CD14-positive monocyte (primary cell): ENCODE results near the gene ADRA2C. TPM values are rescaled to one million over a fixed set of nuclear protein-coding genes. Genes with fewer than 3 reads are reported as not detected.

Experiments
- DNase-seq, 3 donors: peaks; one replicate each; pipeline ENCODE4 v3.0.0-alpha.2; 2011 to 2022
- H2AFZ ChIP-seq: 2 replicates; pipeline ENCODE4 v1.6.0; 2012; ENCODE audit warnings: mild to moderate bottlenecking, low read depth, low read length, inconsistent platforms; ENCODE audit not compliant: insufficient read depth, poor library complexity, severe bottlenecking
- H3K27ac ChIP-seq, 2 donors: 1 replicate in 1 of 2; 2 replicates in 1 of 2; pipeline ENCODE4 v1.5.1; 2012 to 2013; ENCODE audit warnings: low read length in 2 of 2, control low read depth in 1 of 2, inconsistent platforms in 1 of 2, low read depth in 1 of 2, mild to moderate bottlenecking in 1 of 2
- H3K27me3 ChIP-seq, 2 donors: one replicate each; pipeline versions ENCODE4 v1.6.0 to v1.6.1; 2011 to 2013; ENCODE audit warnings: low read length in 2 of 2; ENCODE audit not compliant: control insufficient read depth in 2 of 2, insufficient read depth in 2 of 2
- H3K36me3 ChIP-seq, 2 donors: replicated peaks in 1 of 2; 1 replicate in 1 of 2; 2 replicates in 1 of 2; pipeline versions ENCODE4 v1.5.1 to v1.6.1; 2012 to 2013; ENCODE audit warnings: low read length in 2 of 2, control low read depth in 1 of 2, inconsistent platforms in 1 of 2, mild to moderate bottlenecking in 1 of 2; ENCODE audit not compliant: insufficient read depth in 2 of 2, control insufficient read depth in 1 of 2
- H3K4me1 ChIP-seq, 2 donors: 1 replicate in 1 of 2; 2 replicates in 1 of 2; pipeline versions ENCODE4 v1.5.1 to v1.6.1; 2012 to 2013; ENCODE audit warnings: low read length in 2 of 2, control low read depth in 1 of 2, inconsistent platforms in 1 of 2, mild to moderate bottlenecking in 1 of 2, moderate library complexity in 1 of 2; ENCODE audit not compliant: insufficient read depth in 2 of 2, control insufficient read depth in 1 of 2
- H3K4me2 ChIP-seq: replicated peaks from 2 replicates; pipeline ENCODE3; 2012; ENCODE audit warnings: low read length, moderate library complexity, mild to moderate bottlenecking; ENCODE audit not compliant: poor library complexity, severe bottlenecking; ENCODE audit errors: extremely low read depth
- H3K4me3 ChIP-seq, 3 experiments: fragments of 200-600 bp in 1 of 3; sonication (generic) in 1 of 3; replicated peaks in 1 of 3; 1 replicate in 2 of 3; 2 replicates in 1 of 3; pipeline ENCODE4 v1.5.1; 2011 to 2013; ENCODE audit warnings: low read length in 3 of 3, mild to moderate bottlenecking in 3 of 3, control low read depth in 2 of 3, low read depth in 2 of 3, inconsistent platforms in 1 of 3, moderate library complexity in 1 of 3
- H3K79me2 ChIP-seq: 2 replicates; pipeline ENCODE4 v1.6.0; 2012; ENCODE audit warnings: mild to moderate bottlenecking, control low read depth, inconsistent platforms, low read length, moderate library complexity; ENCODE audit not compliant: insufficient read depth
- H3K9ac ChIP-seq: 2 replicates; pipeline ENCODE4 v1.6.0; 2017; ENCODE audit warnings: low read length, mild to moderate bottlenecking; ENCODE audit not compliant: insufficient read depth, poor library complexity, severe bottlenecking
- H3K9me3 ChIP-seq, 2 donors: replicated peaks in 1 of 2; 1 replicate in 1 of 2; 2 replicates in 1 of 2; pipeline versions ENCODE4 v1.5.1 to v1.6.1; 2012 to 2013; ENCODE audit warnings: low read length in 2 of 2, control low read depth in 1 of 2; ENCODE audit not compliant: control insufficient read depth in 1 of 2, insufficient read depth in 1 of 2
- H4K20me1 ChIP-seq: 2 replicates; pipeline ENCODE4 v1.6.0; 2012; ENCODE audit warnings: mild to moderate bottlenecking, low read length, control low read depth, moderate library complexity; ENCODE audit not compliant: insufficient read depth
- H3K27ac Mint-ChIP-seq, 7 donors: one replicate each; pipeline ENCODE4 v1.8.0; 2020; ENCODE audit warnings: mild to moderate bottlenecking in 7 of 7, mixed read lengths in 7 of 7, moderate library complexity in 6 of 7, inconsistent platforms in 2 of 7
- H3K27me3 Mint-ChIP-seq, 3 donors: one replicate each; pipeline ENCODE4 v1.8.0; 2021 to 2022; ENCODE audit warnings: low read depth in 3 of 3, mild to moderate bottlenecking in 3 of 3, mixed read lengths in 3 of 3, moderate library complexity in 3 of 3, inconsistent platforms in 1 of 3
- H3K36me3 Mint-ChIP-seq, 2 donors: one replicate each; pipeline ENCODE4 v1.8.0; 2020; ENCODE audit warnings: mixed read lengths in 2 of 2, inconsistent platforms in 1 of 2, mild to moderate bottlenecking in 1 of 2
- H3K4me1 Mint-ChIP-seq: one replicate; pipeline ENCODE4 v1.8.0; 2020; ENCODE audit warnings: mild to moderate bottlenecking, mixed read lengths
- H3K4me3 Mint-ChIP-seq, 2 donors: one replicate each; pipeline ENCODE4 v1.8.0; 2020; ENCODE audit warnings: mild to moderate bottlenecking in 2 of 2, mixed read lengths in 2 of 2, moderate library complexity in 1 of 2
- H3K9me3 Mint-ChIP-seq, 7 donors: one replicate each; pipeline ENCODE4 v1.8.0; 2020 to 2022; ENCODE audit warnings: mixed read lengths in 7 of 7, mild to moderate bottlenecking in 6 of 7, moderate library complexity in 6 of 7, inconsistent platforms in 2 of 7
- WGBS: methylation state at CpG from one replicate; pipeline ENCODE4 v1.1.5; 2013; ENCODE audit warnings: missing lambda C conversion rate; ENCODE audit not compliant: insufficient coverage; 5-methylcytosine and 5-hydroxymethylcytosine counted together
- intact Hi-C, 2 donors: fragments of 100-400 bp; cut with micrococcal nuclease; formaldehyde crosslinking; loops; one replicate each; pipeline versions ENCODE4 v1.15.0 to v1.15.1; 2023
- polyA plus RNA-seq, 3 donors: library from polyadenylated mRNA; depleted of rRNA in 1 of 3; unstranded in 2 of 3; stranded (reverse) in 1 of 3; fragments of 300-500 nt in 2 of 3; fragments of >200 nt in 1 of 3; fragmentation: Illumina TruSeq in 2 of 3; gene quantifications; 1 replicate in 2 of 3; 2 replicates in 1 of 3; pipeline ENCODE4 v1.2.3, GENCODE V29; 2012 to 2021
- TF ChIP-seq, protein P1 (sequence below): fragments of 200-600 bp; IDR thresholded peaks from one replicate; pipeline ENCODE4 v1.8.0; 2022; ENCODE audit warnings: antibody characterized with exemption, mild to moderate bottlenecking

ADRA2C gene
- polyA plus RNA-seq, 3 donors: not detected

DNA sequence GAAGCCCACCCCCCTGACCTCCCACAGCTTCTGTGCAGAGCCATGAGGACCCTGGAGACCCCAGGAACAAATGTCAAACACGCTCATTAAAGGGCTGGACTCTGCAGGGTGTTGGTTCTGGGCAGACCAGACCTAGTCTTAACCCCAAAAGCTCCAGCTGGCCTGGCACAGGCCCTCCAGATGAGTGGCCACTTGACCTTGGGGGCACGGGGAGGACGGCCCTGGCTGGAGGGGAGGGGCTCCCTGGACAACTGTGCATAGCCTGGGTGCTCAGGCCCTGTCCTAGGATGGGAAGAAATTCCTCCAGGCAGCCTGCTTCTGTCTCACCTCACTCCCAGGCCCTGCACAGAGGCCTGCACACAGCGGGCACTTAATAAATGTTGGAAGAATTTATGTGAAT lies 9.4 kb downstream of the ADRA2C start:
- intact Hi-C loops: no loop called here
- Mint-ChIP-seq H3K27me3 (peaks cover 2 to 18% (median 13%) of the 10 kb centered on the region in 3 donors), H3K9me3 (peaks cover 0 to 2% (median 1%) of the 10 kb centered on the region in 7 donors), H3K27ac (no peak overlapping the region), H3K4me1 (no peaks in the 10 kb centered on the region), H3K4me3 (no peak overlapping the region), H3K36me3 (no peaks in the 10 kb centered on the region)
- no peaks in the 10 kb centered on the region for H3K36me3 ChIP-seq
- H3K27ac ChIP-seq: no peak overlapping the region
- no peaks in the 10 kb centered on the region for H4K20me1 ChIP-seq
- H3K9me3 ChIP-seq: no peaks in the 10 kb centered on the region
- no peak for DNase-seq
- no peak overlapping the region for H2AFZ ChIP-seq
- no peak overlapping the region for H3K9ac ChIP-seq
- H3K4me3 ChIP-seq: no peak overlapping the region
- no peaks in the 10 kb centered on the region for H3K27me3 ChIP-seq
- 39% methylated on average over 3 of the region's 4 CpGs for WGBS
- H3K4me1 ChIP-seq: no peaks in the 10 kb centered on the region
- H3K79me2 ChIP-seq: no peaks in the 10 kb centered on the region
- H3K4me2 ChIP-seq: no peak overlapping the region
- TF ChIP-seq, protein P1, sequence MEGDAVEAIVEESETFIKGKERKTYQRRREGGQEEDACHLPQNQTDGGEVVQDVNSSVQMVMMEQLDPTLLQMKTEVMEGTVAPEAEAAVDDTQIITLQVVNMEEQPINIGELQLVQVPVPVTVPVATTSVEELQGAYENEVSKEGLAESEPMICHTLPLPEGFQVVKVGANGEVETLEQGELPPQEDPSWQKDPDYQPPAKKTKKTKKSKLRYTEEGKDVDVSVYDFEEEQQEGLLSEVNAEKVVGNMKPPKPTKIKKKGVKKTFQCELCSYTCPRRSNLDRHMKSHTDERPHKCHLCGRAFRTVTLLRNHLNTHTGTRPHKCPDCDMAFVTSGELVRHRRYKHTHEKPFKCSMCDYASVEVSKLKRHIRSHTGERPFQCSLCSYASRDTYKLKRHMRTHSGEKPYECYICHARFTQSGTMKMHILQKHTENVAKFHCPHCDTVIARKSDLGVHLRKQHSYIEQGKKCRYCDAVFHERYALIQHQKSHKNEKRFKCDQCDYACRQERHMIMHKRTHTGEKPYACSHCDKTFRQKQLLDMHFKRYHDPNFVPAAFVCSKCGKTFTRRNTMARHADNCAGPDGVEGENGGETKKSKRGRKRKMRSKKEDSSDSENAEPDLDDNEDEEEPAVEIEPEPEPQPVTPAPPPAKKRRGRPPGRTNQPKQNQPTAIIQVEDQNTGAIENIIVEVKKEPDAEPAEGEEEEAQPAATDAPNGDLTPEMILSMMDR: no peak

DNA sequence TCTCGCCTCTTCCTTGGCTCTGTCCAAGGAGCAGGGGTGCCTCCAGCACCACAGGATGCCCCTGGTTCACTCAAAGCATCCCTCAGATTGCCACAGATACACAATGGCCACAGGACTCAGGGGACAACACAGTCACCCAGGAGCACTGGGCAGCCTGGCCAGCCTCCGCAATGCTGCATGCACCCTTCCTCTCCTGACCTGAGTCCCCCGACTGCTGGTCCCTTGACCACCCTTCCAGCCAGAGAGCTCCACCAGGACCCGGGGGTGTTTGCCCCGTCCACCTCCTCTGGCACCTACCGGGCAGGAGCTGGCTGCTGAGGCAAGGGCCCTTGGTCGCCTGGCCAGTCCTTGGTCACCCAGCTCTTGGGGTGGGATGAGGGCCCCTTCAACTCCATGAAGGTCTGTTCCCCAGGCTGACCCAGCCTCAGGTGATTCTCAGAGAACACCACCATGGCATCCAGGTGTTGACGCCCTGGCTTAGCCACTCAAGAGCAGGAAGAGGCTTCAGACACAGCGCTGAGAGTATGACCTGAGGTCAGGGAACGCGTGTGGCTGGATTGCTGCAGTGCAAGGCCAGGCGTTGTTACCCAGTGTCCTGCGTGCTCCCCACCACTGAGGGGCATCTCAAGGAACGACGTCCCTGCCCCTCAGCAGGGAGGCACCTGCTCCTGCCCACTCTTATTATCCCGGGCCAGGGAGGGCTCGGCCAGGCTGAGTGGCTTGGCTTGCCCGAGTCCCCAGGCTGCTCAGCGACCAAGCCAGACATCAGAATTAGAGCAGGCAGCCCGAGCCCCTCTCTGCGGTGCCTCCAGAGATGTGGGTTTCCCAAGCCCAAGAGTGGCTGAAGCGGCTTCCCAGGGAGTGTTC lies 10.2 kb downstream of the ADRA2C start:
- H2AFZ ChIP-seq: no peak overlapping the region
- Mint-ChIP-seq H3K4me1 (no peaks in the 10 kb centered on the region), H3K4me3 (no peak overlapping the region), H3K9me3 (peaks cover 2 to 9% (median 5%) of the 10 kb centered on the region in 7 donors), H3K36me3 (no peaks in the 10 kb centered on the region), H3K27ac (no peak overlapping the region), H3K27me3 (peaks cover under 1 to 17% (median 12%) of the 10 kb centered on the region in 3 donors)
- H3K79me2 ChIP-seq: no peaks in the 10 kb centered on the region
- no peak for DNase-seq
- H3K9ac ChIP-seq: no peak overlapping the region
- intact Hi-C loops: no loop called here
- TF ChIP-seq, protein P1: no peak
- H3K27me3 ChIP-seq: no peaks in the 10 kb centered on the region
- no peaks in the 10 kb centered on the region for H3K4me1 ChIP-seq
- H3K36me3 ChIP-seq: no peaks in the 10 kb centered on the region
- no peak overlapping the region for H3K4me3 ChIP-seq
- WGBS: 87% methylated on average over 20 of the region's 22 CpGs
- H3K27ac ChIP-seq: no peak overlapping the region
- no peaks in the 10 kb centered on the region for H4K20me1 ChIP-seq
- H3K4me2 ChIP-seq: no peak overlapping the region
- peaks cover 3 to 4% of the 10 kb centered on the region in 2 donors for H3K9me3 ChIP-seq
